Mesodermal cell (in vitro differentiated cells): ENCODE measurements around the gene INHBA.
A peak's percentile ranks its signal among the peaks of the same experiment; 100 is the strongest.

Experiments
- H3K27ac ChIP-seq: 2 replicates; pipeline ENCODE4 v1.7.0; 2013; ENCODE audit warnings: mild to moderate bottlenecking, low read depth, low read length, moderate library complexity; ENCODE audit not compliant: severe bottlenecking
- H3K36me3 ChIP-seq: 2 replicates; pipeline ENCODE4 v1.7.1; 2013; ENCODE audit warnings: mild to moderate bottlenecking, low read length, moderate library complexity; ENCODE audit not compliant: control insufficient read depth, insufficient read depth
- H3K4me1 ChIP-seq: one replicate; pipeline ENCODE4 v1.7.1; 2013; ENCODE audit warnings: mild to moderate bottlenecking, low read length; ENCODE audit not compliant: insufficient read depth, control insufficient read depth, poor library complexity, severe bottlenecking
- H3K4me3 ChIP-seq: 2 replicates; pipeline ENCODE4 v1.7.0; 2013; ENCODE audit warnings: low read length, control low read depth, mild to moderate bottlenecking; ENCODE audit not compliant: insufficient read depth, poor library complexity, severe bottlenecking; ENCODE audit errors: extremely low read depth
- H3K9me3 ChIP-seq: 2 replicates; pipeline ENCODE4 v1.7.1; 2013; ENCODE audit warnings: mild to moderate bottlenecking, low read length, moderate library complexity; ENCODE audit not compliant: control insufficient read depth
- WGBS, 2 experiments: methylation state at CpG; one replicate each; pipeline ENCODE4 v1.1.5; 2013; ENCODE audit warnings: missing lambda C conversion rate in 2 of 2; ENCODE audit not compliant: insufficient coverage in 2 of 2; 5-methylcytosine and 5-hydroxymethylcytosine counted together

INHBA gene

GRCh38 chr7:41711283-41712064, 8.6 kb upstream of the INHBA start:
- H3K4me1 ChIP-seq: no peaks in the 10 kb centered on the region
- WGBS, 2 experiments: 23 to 47% methylated on average over 6 to 7 of the region's 10 CpGs
- no peaks in the 10 kb centered on the region for H3K9me3 ChIP-seq
- no peak overlapping the region for H3K4me3 ChIP-seq
- no peaks in the 10 kb centered on the region for H3K36me3 ChIP-seq
- H3K27ac ChIP-seq: no peak overlapping the region

- Histone ChIP-seq H3K27ac (no peak overlapping the region), H3K4me3 (no peak overlapping the region), H3K4me1 (no peaks in the 10 kb centered on the region), H3K36me3 (no peaks in the 10 kb centered on the region), H3K9me3 (no peaks in the 10 kb centered on the region)
- 92 to 100% methylated on average over 2 of the region's 2 CpGs for WGBS, 2 experiments
Measured at GRCh38 chr7:41710838-41711237, 7.9 kb upstream of the INHBA start.

GRCh38 chr7:41709621-41710020, 6.7 kb upstream of the INHBA start:
- no peak overlapping the region for H3K27ac ChIP-seq
- H3K4me1 ChIP-seq: peaks cover 10% of the 10 kb centered on the region
- no peaks in the 10 kb centered on the region for H3K36me3 ChIP-seq
- 89 to 100% methylated on average over 2 to 3 of the region's 4 CpGs for WGBS, 2 experiments
- no peak overlapping the region for H3K4me3 ChIP-seq
- no peaks in the 10 kb centered on the region for H3K9me3 ChIP-seq

GRCh38 chr7:41708581-41709358, 5.9 kb upstream of the INHBA start:
- Histone ChIP-seq H3K27ac (no peak overlapping the region), H3K4me3 (no peak overlapping the region), H3K36me3 (no peaks in the 10 kb centered on the region), H3K4me1 (peaks cover 10% of the 10 kb centered on the region), H3K9me3 (no peaks in the 10 kb centered on the region)
- WGBS, 2 experiments: 94 to 96% methylated on average over 5 to 6 of the region's 8 CpGs

DNA sequence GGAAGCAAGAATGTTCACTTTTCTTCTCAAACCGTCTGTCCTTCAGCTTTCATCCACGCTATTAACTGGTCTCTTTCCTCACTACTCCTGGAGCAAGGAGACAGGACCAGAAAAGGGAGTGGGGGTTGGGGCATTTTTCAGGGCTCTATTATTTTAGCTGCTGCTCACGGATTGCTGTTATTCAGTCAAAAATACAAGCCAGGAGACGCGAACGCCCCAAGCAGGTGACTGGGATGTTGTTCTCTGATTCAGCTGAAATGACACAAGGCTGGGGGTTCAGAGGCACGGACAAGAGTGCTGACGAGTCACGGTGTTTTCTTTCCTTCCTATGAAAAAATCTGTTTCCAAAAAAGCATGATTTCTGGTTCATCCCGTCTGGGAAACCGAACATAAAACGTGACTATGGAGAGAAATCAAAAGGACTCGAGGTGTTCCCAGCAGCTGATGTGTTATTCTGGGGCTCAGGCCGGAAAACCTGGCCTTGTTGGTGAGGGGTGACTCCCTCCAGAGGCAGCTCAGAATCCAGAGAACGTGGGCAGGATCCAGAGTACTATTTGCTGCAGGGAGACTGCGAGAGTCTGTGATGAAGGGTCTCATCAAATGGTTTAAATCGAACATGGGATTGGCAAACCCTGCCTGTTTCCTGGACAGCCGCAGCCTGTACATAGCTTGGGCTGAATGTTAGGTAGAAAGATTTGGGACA, 3.5 kb upstream of the INHBA start:
- Histone ChIP-seq H3K4me1 (peaks cover 20% of the 10 kb centered on the region), H3K36me3 (no peaks in the 10 kb centered on the region), H3K27ac (no peak overlapping the region), H3K9me3 (no peaks in the 10 kb centered on the region), H3K4me3 (no peak overlapping the region)
- 83 to 90% methylated on average over 16 of the region's 18 CpGs for WGBS, 2 experiments

DNA sequence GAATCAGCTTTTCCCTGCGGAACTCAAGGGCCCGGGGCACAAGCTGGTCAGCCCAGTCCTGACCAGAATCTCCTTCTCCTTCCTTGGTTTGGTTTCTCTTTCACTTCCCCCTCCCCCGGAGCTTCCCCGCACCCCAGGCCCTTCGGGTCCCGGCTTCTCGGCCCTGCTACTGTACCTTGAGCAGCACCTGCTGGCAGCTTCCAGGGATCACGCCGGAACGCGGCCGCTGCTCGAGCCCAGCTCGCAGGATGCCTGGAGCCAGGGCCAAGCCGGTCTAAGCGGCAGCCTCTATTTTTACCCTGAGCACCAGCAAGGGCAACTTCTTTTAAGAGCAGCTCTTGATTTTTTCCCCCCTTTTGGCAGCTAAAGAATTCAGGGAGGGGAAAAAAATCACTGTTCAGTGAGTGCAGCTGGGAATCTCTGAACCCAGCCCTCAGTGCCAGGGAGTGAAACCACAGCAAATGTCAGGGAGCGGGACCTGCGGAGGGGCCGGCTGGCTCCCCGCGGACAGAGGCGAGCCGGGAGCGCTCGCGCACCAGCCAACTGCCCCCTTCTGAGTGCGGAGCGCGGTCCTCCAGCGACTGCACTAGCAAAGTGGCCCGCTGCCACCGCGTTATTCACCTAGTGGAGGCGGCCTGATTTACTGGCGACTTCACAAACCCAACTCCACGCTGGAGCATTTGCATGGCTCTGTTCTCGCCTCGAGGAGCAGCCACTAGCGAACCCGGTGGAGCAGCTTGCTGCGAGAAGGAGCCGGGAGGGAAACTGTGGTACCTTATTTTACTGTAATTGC, 2.4 kb upstream of the INHBA start:
- no peaks in the 10 kb centered on the region for H3K36me3 ChIP-seq
- H3K4me1 ChIP-seq: peaks cover 24% of the 10 kb centered on the region
- H3K4me3 ChIP-seq: peak overlapping the region; percentile 26
- H3K9me3 ChIP-seq: no peaks in the 10 kb centered on the region
- no peak overlapping the region for H3K27ac ChIP-seq
- 1 to 2% methylated on average over 22 to 34 of the region's 42 CpGs for WGBS, 2 experiments

- WGBS, 2 experiments: 4% methylated on average over 8 of the region's 13 CpGs; no CpG with 5 or more reads in 1 of the 2 experiments
- Histone ChIP-seq H3K9me3 (no peaks in the 10 kb centered on the region), H3K27ac (no peak overlapping the region), H3K4me1 (peaks cover 34% of the 10 kb centered on the region), H3K4me3 (peak overlapping the region; percentile 18), H3K36me3 (no peaks in the 10 kb centered on the region)
Measured at GRCh38 chr7:41701068-41701941, 1.6 kb downstream of the INHBA start.

DNA sequence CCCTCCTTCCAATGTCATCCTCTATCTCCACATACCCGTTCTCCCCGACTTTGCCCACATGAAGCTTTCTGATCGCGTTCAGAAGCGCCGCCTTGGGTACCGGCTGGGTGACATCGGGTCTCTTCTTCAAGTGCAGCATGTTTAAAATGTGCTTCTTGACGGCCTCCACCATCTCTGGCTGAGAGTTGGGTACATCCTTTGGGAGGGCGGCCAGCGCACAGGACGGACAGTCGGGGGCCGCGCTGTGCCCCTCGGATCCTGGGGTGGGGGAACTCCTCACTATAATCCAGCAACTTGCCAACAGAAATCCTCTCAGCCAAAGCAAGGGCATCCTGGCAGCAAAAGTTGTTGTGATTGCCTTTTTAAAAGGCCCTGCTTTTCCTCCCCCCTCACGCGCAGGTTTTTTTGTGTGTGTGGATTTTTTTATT, 2.8 kb downstream of the INHBA start:
- 4 to 7% methylated on average over 9 to 15 of the region's 18 CpGs for WGBS, 2 experiments
- Histone ChIP-seq H3K4me1 (peaks cover 32% of the 10 kb centered on the region), H3K36me3 (no peaks in the 10 kb centered on the region), H3K27ac (no peak overlapping the region), H3K9me3 (no peaks in the 10 kb centered on the region), H3K4me3 (peak overlapping the region; percentile 50)

DNA sequence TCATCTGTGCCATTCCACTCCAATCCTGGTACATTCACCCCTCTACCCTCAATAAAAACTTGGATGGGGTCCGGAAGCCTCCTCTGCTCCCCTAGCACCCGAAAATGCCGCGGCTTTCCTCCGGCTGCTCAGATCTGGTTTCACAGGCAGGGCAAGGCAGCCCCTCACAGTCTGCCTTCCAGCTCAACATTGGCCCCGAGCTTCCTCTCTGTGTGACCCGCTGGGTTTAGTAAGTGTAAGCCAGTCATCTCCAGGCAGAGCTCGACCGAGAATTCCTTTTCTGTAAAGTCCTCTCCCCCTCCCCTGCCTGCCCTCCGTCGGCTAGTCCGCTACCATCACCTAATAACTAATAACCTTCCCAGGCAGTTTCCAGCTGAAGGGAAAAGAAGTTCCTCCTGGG, 3.4 kb downstream of the INHBA start:
- Histone ChIP-seq H3K4me1 (peaks cover 31% of the 10 kb centered on the region), H3K36me3 (no peaks in the 10 kb centered on the region), H3K4me3 (peak overlapping the region; percentile 50), H3K27ac (peak overlapping the region; percentile 59), H3K9me3 (no peaks in the 10 kb centered on the region)
- 7% methylated on average over 12 of the region's 12 CpGs for WGBS, 2 experiments
